T47D (cell line): ENCODE results near the gene C2CD4A.

Experiments used
- DNase-seq, 2 experiments: peaks; one replicate each; pipeline versions ENCODE4 v3.0.0 to v3.0.0-alpha.2; 2011 to 2012; ENCODE audit warnings: low read depth in 1 of 2, low spot score in 1 of 2
- JUND ChIP-seq: IDR thresholded peaks from 2 replicates; pipeline ENCODE4 v1.6.1; 2012; ENCODE audit warnings: low read depth
- in situ Hi-C: cut with HindIII; loops from 2 replicates; pipeline ENCODE4 v1.10.0; 2016; ENCODE audit warnings: low sequenced_read_pairs, low pct_unique_long_range_greater_than_20kb

C2CD4A gene

GRCh38 chr15:62051166-62051565 lies 15.6 kb upstream of the C2CD4A start:
- TF ChIP-seq JUND, result no peak
- in situ Hi-C loops, result no loop called here
- no peak for DNase-seq

GRCh38 chr15:62052713-62053112 lies 14.1 kb upstream of the C2CD4A start:
- in situ Hi-C loops, result no loop called here
- no peak for DNase-seq
- TF ChIP-seq JUND, result no peak

- in situ Hi-C loops, result no loop called here
- TF ChIP-seq JUND, result no peak
- no peak for DNase-seq
Observed at GRCh38 chr15:62053439-62054085, 13.2 kb upstream of the C2CD4A start.

GRCh38 chr15:62054979-62055378 lies 11.8 kb upstream of the C2CD4A start:
- no peak for DNase-seq
- no peak for TF ChIP-seq JUND
- in situ Hi-C loops, result no loop called here

- DNase-seq, result no peak
- in situ Hi-C loops, result no loop called here
- TF ChIP-seq JUND, result no peak
Observed at GRCh38 chr15:62057341-62057980, 9.3 kb upstream of the C2CD4A start.

GRCh38 chr15:62058327-62059028 lies 8.3 kb upstream of the C2CD4A start:
- no peak for TF ChIP-seq JUND
- DNase-seq, result no peak
- in situ Hi-C loops, result no loop called here

GRCh38 chr15:62059108-62059815 lies 7.5 kb upstream of the C2CD4A start:
- peak in 1 of 2 experiments; percentile 27 for DNase-seq
- no peak for TF ChIP-seq JUND
- in situ Hi-C loops, result no loop called here

- peak in 1 of 2 experiments; percentile 64 for DNase-seq
- in situ Hi-C loops, result no loop called here
- TF ChIP-seq JUND, result no peak
Observed at GRCh38 chr15:62059816-62060112, 7.0 kb upstream of the C2CD4A start.

GRCh38 chr15:62060113-62060895 lies 6.5 kb upstream of the C2CD4A start, which contains the start of gene VPS13C:
VPS13C (minus strand) TSS chr15:62060447; CDS start chr15:62060374, 73 bp downstream.
- TF ChIP-seq JUND, result no peak
- in situ Hi-C loops, result no loop called here
- DNase-seq, result peak; percentile 87 to 96

- in situ Hi-C loops, result no loop called here
- DNase-seq, result no peak
- no peak for TF ChIP-seq JUND
Observed at GRCh38 chr15:62060896-62061280, 5.9 kb upstream of the C2CD4A start.

- in situ Hi-C loops, result no loop called here
- DNase-seq, result peak in 1 of 2 experiments; percentile 31
- no peak for TF ChIP-seq JUND
Observed at GRCh38 chr15:62063825-62064635, 2.7 kb upstream of the C2CD4A start.
